GM21723 (cell line): ENCODE data around the gene BANP.
"Not testable (repeated sequence)": the region's sequence is repeated elsewhere in the genome, so short reads cannot be mapped to it uniquely, and the experiment has no call there.

ENCODE experiments used
- ATAC-seq: cut with Tn5 transposase; IDR thresholded peaks from one replicate; pipeline ENCODE4 v1.9.1; 2021; ENCODE audit warnings: mild to moderate bottlenecking, moderate library complexity; ENCODE audit not compliant: unreplicated experiment

The BANP gene

DNA sequence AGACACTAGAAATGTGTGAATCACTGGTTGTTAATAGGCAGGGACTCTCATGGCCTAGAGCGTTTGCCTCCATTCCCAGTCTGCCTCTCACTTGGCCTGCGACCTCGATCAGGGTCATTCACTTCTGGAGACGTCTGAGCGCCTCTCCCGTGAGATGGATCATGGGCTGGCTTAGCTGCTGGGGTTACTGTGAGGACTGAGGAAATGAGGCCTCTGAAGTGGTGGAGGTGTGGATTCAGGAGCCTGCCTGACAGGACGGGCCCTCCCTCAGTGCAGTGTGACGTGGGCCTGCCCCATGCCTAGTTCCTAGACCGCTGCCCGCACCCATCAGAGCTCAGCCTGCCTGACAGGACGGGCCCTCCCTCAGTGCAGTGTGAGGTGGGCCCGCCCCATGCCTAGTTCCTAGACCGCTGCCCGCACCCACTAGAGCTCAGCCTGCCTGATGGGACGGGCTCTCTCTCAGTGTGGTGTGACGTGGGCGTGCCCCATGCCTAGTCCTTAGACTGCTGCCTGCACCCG lies 61.9 kb downstream of the BANP start:
- no peak for ATAC-seq

DNA sequence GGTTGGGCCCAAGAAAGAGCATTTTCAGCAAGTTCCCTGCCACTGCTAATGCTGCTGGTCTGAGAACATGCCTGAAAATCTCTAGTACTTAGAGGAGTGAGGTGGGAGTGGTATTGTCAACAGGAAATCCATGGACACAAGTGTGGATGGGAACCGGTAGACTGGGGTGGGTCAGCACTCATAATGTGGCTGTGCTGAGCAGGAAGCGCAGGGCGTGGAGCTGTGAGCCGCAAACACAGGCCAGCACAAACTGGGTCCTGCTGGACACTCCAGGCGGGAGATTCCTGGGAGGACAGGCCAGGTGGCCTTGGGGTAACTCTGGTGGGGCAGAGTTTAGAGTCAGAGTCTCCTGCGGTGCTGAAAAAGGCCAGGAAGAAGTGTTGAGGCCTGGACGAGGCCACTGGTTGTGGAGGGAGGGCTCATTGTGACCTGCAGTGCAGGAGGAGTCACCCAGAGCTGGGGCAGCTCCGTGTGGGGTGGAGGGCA lies 62.6 kb downstream of the BANP start:
- no peak for ATAC-seq

- no peak for ATAC-seq
Measured at GRCh38 chr16:88014252-88014781, 63.1 kb downstream of the BANP start.

DNA sequence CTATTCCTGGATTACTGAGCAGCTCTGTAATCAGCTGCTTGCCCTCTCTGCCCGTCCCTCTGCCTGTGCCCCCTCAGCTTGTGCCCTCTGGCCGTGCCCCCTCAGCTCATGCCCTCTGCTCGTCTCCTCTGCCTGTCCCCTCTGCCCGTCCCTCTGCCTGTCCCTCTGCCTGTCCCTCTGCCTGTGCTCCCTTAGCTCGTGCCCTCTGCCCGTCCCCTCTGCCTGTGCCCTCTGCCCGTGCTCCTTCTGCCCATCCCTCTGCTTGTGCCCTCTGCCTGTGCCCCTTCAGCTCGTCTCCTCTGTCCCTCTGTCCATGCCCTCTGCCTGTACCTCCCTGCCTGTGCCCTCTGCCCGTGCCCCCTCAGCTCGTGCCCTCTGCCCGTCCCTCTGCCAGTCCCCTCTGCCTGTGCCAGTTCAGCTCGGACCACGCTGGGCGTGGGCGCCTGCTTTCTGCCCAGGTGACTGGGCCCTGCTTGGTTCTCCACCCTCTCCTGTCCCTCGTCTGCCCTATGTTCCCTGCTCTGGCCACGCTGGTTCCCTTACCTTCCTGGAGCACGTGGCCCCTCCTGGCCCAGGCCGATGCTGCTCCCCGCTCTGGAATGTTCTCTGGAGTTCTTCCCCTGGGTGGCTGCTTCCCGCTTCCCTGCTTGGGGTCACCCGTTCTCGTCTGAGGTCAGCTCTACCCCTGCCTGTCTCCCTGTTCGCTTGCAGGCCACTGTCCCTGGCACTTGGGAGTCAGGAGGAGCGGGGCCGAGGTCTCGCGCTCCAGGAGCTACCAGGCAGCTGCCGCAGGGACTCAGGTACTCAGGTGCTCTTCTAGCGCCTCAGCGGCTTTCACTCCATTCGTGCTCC lies 63.9 kb downstream of the BANP start:
- no peak for ATAC-seq

GRCh38 chr16:88015806-88016140 lies 64.5 kb downstream of the BANP start:
- ATAC-seq, result no peak

- ATAC-seq, result not testable (repeated sequence)
Measured at GRCh38 chr16:88016386-88016785, 65.2 kb downstream of the BANP start.

DNA sequence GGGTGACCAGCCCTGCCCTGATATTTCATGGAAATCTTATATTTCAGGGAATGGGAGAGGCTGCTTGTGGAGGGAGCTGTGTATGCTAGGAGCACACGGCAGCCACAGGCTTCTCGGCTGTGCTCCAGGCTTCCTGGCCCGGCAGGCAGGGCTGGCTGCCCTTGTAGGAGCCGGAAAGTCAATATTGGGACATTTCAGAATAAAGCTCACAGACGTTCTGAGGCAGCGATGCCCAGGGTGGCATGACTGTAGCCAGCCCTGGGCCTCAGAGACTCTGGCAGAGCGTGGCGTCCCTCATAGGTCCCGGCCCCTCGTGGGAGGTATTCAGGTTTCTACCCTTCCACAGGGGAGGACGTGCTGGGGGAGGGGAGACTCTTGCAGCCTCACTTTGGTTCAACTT lies 65.7 kb downstream of the BANP start:
- ATAC-seq, result no peak

- ATAC-seq, result no peak
Measured at GRCh38 chr16:88017587-88018101, 66.4 kb downstream of the BANP start.

- not testable (repeated sequence) for ATAC-seq
Measured at GRCh38 chr16:88018382-88018781, 67.1 kb downstream of the BANP start.

GRCh38 chr16:88019041-88019820 lies 68.0 kb downstream of the BANP start:
- not testable (repeated sequence) for ATAC-seq

- ATAC-seq, result no peak
Measured at GRCh38 chr16:88019821-88020515, 68.7 kb downstream of the BANP start.

GRCh38 chr16:88020516-88020885 lies 69.3 kb downstream of the BANP start:
- ATAC-seq, result no peak

DNA sequence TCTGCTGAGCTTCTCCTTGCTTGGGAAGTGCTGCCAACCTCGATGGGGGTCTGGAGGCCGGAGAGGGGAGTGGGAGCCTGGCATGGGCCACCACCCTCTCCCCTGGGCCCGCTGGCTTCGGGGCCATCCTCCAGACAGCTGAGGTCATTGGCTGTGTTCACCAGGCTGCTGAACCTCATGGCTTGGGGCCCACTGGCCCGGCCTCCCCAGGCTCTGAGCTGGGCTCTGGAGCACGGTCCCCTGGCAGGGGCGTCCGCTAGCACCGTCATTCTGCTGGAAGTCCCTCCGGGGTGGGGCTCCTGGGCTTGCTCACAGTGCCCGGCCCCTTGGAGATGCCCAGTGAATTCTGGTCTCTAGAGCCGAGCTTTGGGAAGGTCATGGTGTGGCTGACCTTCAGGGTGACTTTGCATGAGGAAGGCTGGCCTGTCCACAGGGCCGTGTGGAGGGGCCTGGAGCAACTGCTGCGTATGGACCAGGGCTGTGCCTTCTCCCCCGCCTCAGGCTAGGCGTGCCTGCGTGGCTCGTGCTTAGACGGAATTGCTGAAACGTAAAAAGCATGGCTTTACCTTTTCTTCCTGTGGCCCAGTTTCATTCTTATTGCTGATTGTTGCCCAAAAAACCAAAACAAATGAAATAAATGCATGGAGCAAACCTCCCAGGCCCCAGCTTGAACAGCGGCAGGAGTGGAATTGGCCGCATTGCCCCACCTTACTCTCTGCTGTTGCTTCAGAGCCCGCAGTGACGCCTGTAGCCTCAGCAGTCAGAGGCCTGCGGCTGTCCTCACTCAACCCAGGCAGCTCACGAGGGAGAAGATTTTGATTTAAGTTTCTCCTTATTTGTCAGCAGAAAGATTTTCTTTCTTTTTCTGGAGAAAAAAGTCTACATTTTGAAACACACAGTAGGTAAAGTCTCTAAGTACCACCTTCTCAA lies 70.1 kb downstream of the BANP start:
- not testable (repeated sequence) for ATAC-seq

DNA sequence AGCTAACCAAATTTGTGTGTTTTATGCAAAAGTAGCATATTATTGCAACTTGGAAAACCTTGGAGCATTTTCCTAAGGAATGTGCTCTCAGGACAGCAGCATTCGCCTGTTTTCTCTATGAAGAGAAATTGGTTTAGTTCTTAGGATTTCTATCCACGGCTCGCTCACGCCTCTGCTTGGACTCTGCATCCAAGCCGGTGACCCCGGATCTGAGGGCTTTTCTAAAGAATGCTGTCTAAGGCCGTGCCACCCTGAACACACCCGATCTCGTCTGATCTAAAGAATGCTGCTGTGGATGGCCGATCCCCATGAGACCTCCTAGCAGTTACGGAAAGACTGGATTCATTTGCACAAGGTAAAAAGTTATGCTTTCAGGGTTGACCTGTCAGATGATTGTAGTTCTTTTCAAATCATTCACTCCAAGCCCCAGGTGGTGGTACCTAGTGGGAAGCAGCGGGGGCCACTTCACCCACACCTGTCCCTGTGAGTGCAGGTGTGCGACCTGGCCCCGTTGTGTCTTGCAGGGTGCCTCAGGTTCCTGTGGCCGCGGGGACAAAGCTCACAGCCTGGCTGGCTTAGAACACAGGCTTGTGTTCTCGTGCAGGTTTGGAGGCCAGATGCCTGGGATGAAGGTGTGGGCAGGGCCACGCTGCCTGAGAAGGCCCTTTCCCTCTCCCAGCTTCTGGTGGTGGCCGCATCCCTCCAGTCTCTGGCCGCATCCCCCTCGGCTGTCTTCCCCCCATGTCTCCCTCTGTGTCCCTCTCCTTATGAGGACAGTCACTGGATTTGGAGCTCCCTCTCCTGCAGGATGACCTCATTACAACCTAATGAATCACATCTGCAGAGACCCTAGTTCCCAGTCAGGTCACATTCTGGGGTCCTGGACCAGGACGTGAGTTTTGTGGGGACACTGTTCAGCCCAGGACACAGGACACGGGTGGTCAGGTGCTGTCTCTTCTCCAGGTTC lies 71.1 kb downstream of the BANP start:
- no peak for ATAC-seq

DNA sequence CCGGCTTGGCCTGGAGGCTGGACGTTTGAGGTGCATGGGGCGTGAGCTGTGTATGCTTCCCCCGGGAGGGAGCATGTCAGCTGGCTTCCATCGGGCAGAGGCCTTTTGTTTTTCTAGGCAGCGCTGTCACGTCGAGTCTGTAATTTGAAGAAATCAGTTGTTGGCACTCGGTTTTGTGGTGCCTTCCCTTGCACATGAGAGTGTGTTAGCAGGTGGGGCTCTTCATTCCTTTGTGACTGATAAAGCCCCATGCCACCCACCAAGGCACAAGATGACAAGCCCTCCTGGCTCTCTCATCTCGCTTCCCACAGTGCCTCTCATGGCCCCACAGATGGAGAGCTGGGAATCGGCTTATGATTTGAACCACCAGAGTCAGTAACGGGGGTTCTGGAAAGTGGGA lies 72.1 kb downstream of the BANP start:
- no peak for ATAC-seq

GRCh38 chr16:88023786-88024185 lies 72.6 kb downstream of the BANP start:
- no peak for ATAC-seq

DNA sequence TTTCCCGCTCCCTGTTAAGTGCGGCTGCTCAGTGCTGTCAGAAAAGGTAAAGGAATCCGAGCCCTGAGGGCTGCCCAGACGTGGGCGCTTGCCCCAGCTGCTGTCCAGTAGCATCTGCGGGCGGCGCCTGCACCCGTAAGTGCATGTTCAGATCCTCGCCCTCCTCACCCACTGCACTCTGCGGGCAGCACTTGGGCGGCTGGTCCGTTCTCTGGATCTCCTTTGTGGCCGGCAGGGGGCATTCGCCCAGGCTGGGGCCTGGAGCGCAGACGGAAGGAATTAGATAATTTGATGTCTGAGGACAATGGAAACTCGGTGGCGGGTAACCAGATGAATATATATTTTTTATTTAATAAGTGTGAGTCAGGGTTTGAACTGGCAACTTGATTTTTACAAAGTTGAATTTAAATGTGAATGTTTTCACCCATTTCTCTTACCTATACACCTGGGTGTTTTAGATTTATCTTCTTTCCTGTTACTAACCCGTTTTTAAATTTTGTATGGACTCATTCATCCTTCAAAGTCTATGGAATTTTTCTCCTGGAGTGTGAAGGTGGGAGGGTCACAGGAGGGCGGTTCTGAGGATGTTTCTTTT lies 73.4 kb downstream of the BANP start:
- ATAC-seq, result not testable (repeated sequence)

- ATAC-seq, result not testable (repeated sequence)
Measured at GRCh38 chr16:88025086-88025492, 73.9 kb downstream of the BANP start.
